ENCODE data around the gene ARHGAP45. TPM values are rescaled to one million over a fixed set of nuclear protein-coding genes. Genes with fewer than 3 reads are reported as not detected.

Gene ARHGAP45
- total and polyA plus RNA-seq, 7 experiments from 2014 or later = 305 to 1,030 (median 779) TPM

- Mint-ChIP-seq H3K4me1 (peaks cover 20 to 42% (median 33%) of the 10 kb centered on the region in 7 donors), H3K36me3 (peaks cover 5 to 23% (median 10%) of the 10 kb centered on the region in 5 donors), H3K4me3 (peak overlapping the region; percentile 59 to 99 (median 68)), H3K27me3 (no peaks in the 10 kb centered on the region), H3K9me3 (peaks cover 0 to 2% (median 0%) of the 10 kb centered on the region in 11 donors), H3K27ac (peak overlapping the region; percentile 40 to 92 (median 71))
- peaks cover 0 to 32% (median 6%) of the 10 kb centered on the region in 3 experiments for H3K36me3 ChIP-seq (ENCODE audit: control insufficient read depth in 2 of 3, insufficient read depth in 3 of 3, low read length in 3 of 3)
- ChIA-PET CTCF (interaction anchor here (0.9 to 5.7 kb wide), 13 partner anchors 9 to 66 kb away, joined by 3 to 68 read pairs (median 4); partner anchors contain the start of genes POLR2E and RNU6-2), POLR2A (interaction anchor here (0.7 to 37.6 kb wide), 12 partner anchors 9 to 174 kb away, joined by 3 to 2022 read pairs (median 4); partner anchors contain the start of genes ABCA7, CNN2, GPX4 and POLR2E)
- ATAC-seq = peak; percentile 47
- DNase-seq = peak; percentile 60 to 82 (median 72)
- peak overlapping the region; percentile 99 for H3K27ac ChIP-seq (ENCODE audit: low read depth, low read length)
- H3K4me1 ChIP-seq (ENCODE audit: control insufficient read depth in 2 of 2, insufficient read depth in 2 of 2, low read length in 2 of 2) = peaks cover 32 to 38% of the 10 kb centered on the region in 2 donors
- H3K27me3 ChIP-seq (ENCODE audit: control insufficient read depth in 2 of 2, insufficient read depth in 2 of 2, low read length in 2 of 2) = no peaks in the 10 kb centered on the region
- H3K4me3 ChIP-seq (ENCODE audit: low read length) = peak overlapping the region; percentile 27
- no peaks in the 10 kb centered on the region for H3K9me3 ChIP-seq (ENCODE audit: control insufficient read depth in 2 of 3, low read length in 3 of 3)
- intact Hi-C loops (cut with micrococcal nuclease) = loop anchor here (1.0 to 5.0 kb wide), 6 partner anchors 8 to 203 kb away; partner anchors contain the start of genes CNN2 (in 1 of the 2) and GPX4 (in 1 of the 2)
These were observed 2.0 kb upstream of the ARHGAP45 start for GRCh38 chr19:1064661-1065605.

- H3K36me3 Mint-ChIP-seq = peaks cover 5 to 24% (median 10%) of the 10 kb centered on the region in 5 donors
- peaks cover 0 to 2% (median 0%) of the 10 kb centered on the region in 11 donors for H3K9me3 Mint-ChIP-seq
- no peaks in the 10 kb centered on the region for H3K27me3 ChIP-seq (ENCODE audit: control insufficient read depth in 2 of 2, insufficient read depth in 2 of 2, low read length in 2 of 2)
- peak overlapping the region; percentile 27 for H3K4me3 ChIP-seq (ENCODE audit: low read length)
- ChIA-PET CTCF (interaction anchor here (0.6 to 5.7 kb wide), 6 partner anchors 10 to 43 kb away, joined by 4 to 68 read pairs (median 7); partner anchors contain the start of gene POLR2E), POLR2A (interaction anchor here (1.1 to 37.6 kb wide), 9 partner anchors 9 to 127 kb away, joined by 3 to 2022 read pairs (median 26); partner anchors contain the start of genes ABCA7, CNN2, GPX4 and POLR2E)
- no peak for ATAC-seq
- H3K9me3 ChIP-seq (ENCODE audit: control insufficient read depth in 2 of 3, low read length in 3 of 3) = no peaks in the 10 kb centered on the region
- intact Hi-C loops (cut with micrococcal nuclease) = loop anchor here (1.0 to 5.0 kb wide), 8 partner anchors 8 to 203 kb away; partner anchors contain the start of genes ABCA7 (in 1 of the 2), ATP5F1D (in 1 of the 2), CNN2 (in 1 of the 2) and GPX4 (in 1 of the 2)
- peak overlapping the region; percentile 99 for H3K27ac ChIP-seq (ENCODE audit: low read depth, low read length)
- no peaks in the 10 kb centered on the region for H3K27me3 Mint-ChIP-seq
- peak in 2 of 9 donors; percentile 16 to 18 for DNase-seq
- peak overlapping the region; percentile 40 to 92 (median 63) for H3K27ac Mint-ChIP-seq
- H3K36me3 ChIP-seq (ENCODE audit: control insufficient read depth in 2 of 3, insufficient read depth in 3 of 3, low read length in 3 of 3) = peaks cover 0 to 33% (median 8%) of the 10 kb centered on the region in 3 experiments
- H3K4me1 ChIP-seq (ENCODE audit: control insufficient read depth in 2 of 2, insufficient read depth in 2 of 2, low read length in 2 of 2) = peaks cover 37 to 41% of the 10 kb centered on the region in 2 donors
- H3K4me3 Mint-ChIP-seq = peak overlapping the region; percentile 36 to 99 (median 74)
- peaks cover 20 to 44% (median 35%) of the 10 kb centered on the region in 7 donors for H3K4me1 Mint-ChIP-seq
These were observed 1.3 kb upstream of the ARHGAP45 start for GRCh38 chr19:1065606-1066109.

- peaks cover 0 to 37% (median 11%) of the 10 kb centered on the region in 3 experiments for H3K36me3 ChIP-seq (ENCODE audit: control insufficient read depth in 2 of 3, insufficient read depth in 3 of 3, low read length in 3 of 3)
- peaks cover 40 to 46% of the 10 kb centered on the region in 2 donors for H3K4me1 ChIP-seq (ENCODE audit: control insufficient read depth in 2 of 2, insufficient read depth in 2 of 2, low read length in 2 of 2)
- no peaks in the 10 kb centered on the region for H3K27me3 Mint-ChIP-seq
- CTCF ChIA-PET = interaction anchor here (0.6 to 5.7 kb wide), 5 partner anchors 10 to 209 kb away, joined by 3 to 68 read pairs (median 4); no protein-coding TSS in a partner anchor
- intact Hi-C loops (cut with micrococcal nuclease) = loop anchor here (2.0 to 5.0 kb wide), 6 partner anchors 25 to 204 kb away; partner anchors contain the start of genes ABCA7 (in 1 of the 2), ATP5F1D (in 1 of the 2), CNN2 (in 1 of the 2) and GPX4 (in 1 of the 2)
- POLR2A ChIA-PET = interaction anchor here (1.2 to 37.6 kb wide), 12 partner anchors 9 to 203 kb away, joined by 3 to 2022 read pairs (median 26); partner anchors contain the start of genes ABCA7, CIRBP, CNN2 and GPX4
- H3K4me3 ChIP-seq (ENCODE audit: low read length) = peak overlapping the region; percentile 98
- peak overlapping the region; percentile 18 to 99 (median 90) for H3K4me3 Mint-ChIP-seq
- ATAC-seq (no peak), DNase-seq (peak in 3 of 9 donors; percentile 14 to 36 (median 18))
- H3K4me1 Mint-ChIP-seq = peaks cover 20 to 44% (median 35%) of the 10 kb centered on the region in 7 donors
- peaks cover 5 to 24% (median 10%) of the 10 kb centered on the region in 5 donors for H3K36me3 Mint-ChIP-seq
- H3K27ac ChIP-seq (ENCODE audit: low read depth, low read length) = peak overlapping the region; percentile 99
- H3K27me3 ChIP-seq (ENCODE audit: control insufficient read depth in 2 of 2, insufficient read depth in 2 of 2, low read length in 2 of 2) = no peaks in the 10 kb centered on the region
- peak overlapping the region in 8 of 9 donors; percentile 22 to 92 (median 68) for H3K27ac Mint-ChIP-seq
- H3K9me3 Mint-ChIP-seq = peaks cover 0 to 2% (median 0%) of the 10 kb centered on the region in 11 donors
- no peaks in the 10 kb centered on the region for H3K9me3 ChIP-seq (ENCODE audit: control insufficient read depth in 2 of 3, low read length in 3 of 3)
These were observed 668 bp upstream of the ARHGAP45 start for GRCh38 chr19:1066251-1066747.

- Histone ChIP-seq H3K4me1 (ENCODE audit: control insufficient read depth in 2 of 2, insufficient read depth in 2 of 2, low read length in 2 of 2) (peaks cover 49 to 56% of the 10 kb centered on the region in 2 donors), H3K27me3 (ENCODE audit: control insufficient read depth in 2 of 2, insufficient read depth in 2 of 2, low read length in 2 of 2) (no peaks in the 10 kb centered on the region), H3K9me3 (ENCODE audit: control insufficient read depth in 2 of 3, low read length in 3 of 3) (no peaks in the 10 kb centered on the region), H3K36me3 (ENCODE audit: control insufficient read depth in 2 of 3, insufficient read depth in 3 of 3, low read length in 3 of 3) (peaks cover under 1 to 37% (median 13%) of the 10 kb centered on the region in 3 experiments), H3K4me3 (ENCODE audit: low read length) (peak overlapping the region; percentile 98), H3K27ac (ENCODE audit: low read depth, low read length) (peak overlapping the region; percentile 99)
- H3K27ac Mint-ChIP-seq = peak overlapping the region; percentile 90 to 99 (median 95)
- peaks cover 30 to 55% (median 42%) of the 10 kb centered on the region in 7 donors for H3K4me1 Mint-ChIP-seq
- H3K36me3 Mint-ChIP-seq = peaks cover 10 to 29% (median 18%) of the 10 kb centered on the region in 5 donors
- peak; percentile 64 for ATAC-seq
- H3K27me3 Mint-ChIP-seq = no peaks in the 10 kb centered on the region
- CTCF ChIA-PET = interaction anchor here (0.9 to 5.7 kb wide), 5 partner anchors 11 to 125 kb away, joined by 3 to 68 read pairs (median 5); no protein-coding TSS in a partner anchor
- peaks cover 0 to 2% (median 0%) of the 10 kb centered on the region in 11 donors for H3K9me3 Mint-ChIP-seq
- peak in 6 of 9 donors; percentile 66 to 87 (median 82) for DNase-seq
- intact Hi-C loops (cut with micrococcal nuclease) = loop anchor here (1.0 to 5.0 kb wide), 10 partner anchors 10 to 205 kb away; partner anchors contain the start of genes ABCA7 (in 2 of the 2), ATP5F1D (in 1 of the 2), CNN2 (in 1 of the 2) and GPX4 (in 1 of the 2)
- POLR2A ChIA-PET = interaction anchor here (0.7 to 37.6 kb wide), 22 partner anchors 10 to 202 kb away, joined by 3 to 2022 read pairs (median 6); partner anchors contain the start of genes ABCA7, CIRBP, CNN2 and GPX4
- peak overlapping the region; percentile 90 to 99 (median 96) for H3K4me3 Mint-ChIP-seq
These were observed 482 bp downstream of the ARHGAP45 start for GRCh38 chr19:1067341-1067957.

Measured in naive thymus-derived CD4-positive, alpha-beta T cell (primary cell).